HG03135 (cell line): ENCODE measurements around the gene ZKSCAN8.

Experiments used
- ATAC-seq: cut with Tn5 transposase; IDR thresholded peaks from one replicate; pipeline ENCODE4 v1.9.1; 2021; ENCODE audit warnings: mild to moderate bottlenecking, moderate library complexity; ENCODE audit not compliant: unreplicated experiment

ZKSCAN8 gene

GRCh38 chr6:28139860-28140543 lies 1.7 kb upstream of the ZKSCAN8 start:
- ATAC-seq = no peak

DNA sequence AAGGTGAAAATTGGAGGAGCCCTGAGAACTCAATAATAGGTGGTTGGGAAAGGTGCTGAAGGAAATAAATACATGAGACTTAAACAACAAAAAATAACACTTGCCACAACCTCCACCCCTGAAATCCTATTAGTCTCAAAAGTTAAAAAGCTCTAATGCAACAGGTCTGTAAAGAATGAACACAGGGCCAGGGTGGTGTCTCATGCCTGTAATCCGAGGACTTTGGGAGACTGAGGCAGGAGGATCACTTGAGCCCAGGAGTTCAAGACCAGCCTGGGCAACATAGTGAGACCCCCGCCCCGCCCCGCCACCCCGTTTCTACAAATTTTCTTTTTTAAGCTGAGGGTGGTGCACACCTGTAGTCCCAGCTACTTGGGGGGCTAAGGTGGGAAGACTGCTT lies 1.1 kb upstream of the ZKSCAN8 start:
- no peak for ATAC-seq

GRCh38 chr6:28142446-28142845 lies 763 bp downstream of the ZKSCAN8 start:
- no peak for ATAC-seq

DNA sequence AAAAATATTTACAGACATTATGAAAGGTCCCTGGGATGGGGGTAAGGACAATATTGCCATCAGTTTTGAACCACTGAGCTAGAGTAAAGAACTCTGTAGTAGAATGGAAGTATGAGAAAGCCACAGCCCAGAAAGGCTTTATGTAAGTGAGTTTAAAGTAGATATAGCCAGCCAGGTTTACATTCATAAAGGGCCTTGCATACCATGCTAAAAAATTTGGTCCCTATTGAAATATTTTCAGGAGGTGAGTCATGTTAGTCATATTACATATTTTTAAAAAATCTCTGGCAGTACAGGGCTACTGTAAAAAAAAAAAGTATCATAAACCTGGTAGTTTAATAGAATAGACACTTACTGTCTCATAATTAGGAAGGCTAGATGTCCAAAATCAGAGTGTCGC lies 3.5 kb downstream of the ZKSCAN8 start:
- ATAC-seq = no peak

DNA sequence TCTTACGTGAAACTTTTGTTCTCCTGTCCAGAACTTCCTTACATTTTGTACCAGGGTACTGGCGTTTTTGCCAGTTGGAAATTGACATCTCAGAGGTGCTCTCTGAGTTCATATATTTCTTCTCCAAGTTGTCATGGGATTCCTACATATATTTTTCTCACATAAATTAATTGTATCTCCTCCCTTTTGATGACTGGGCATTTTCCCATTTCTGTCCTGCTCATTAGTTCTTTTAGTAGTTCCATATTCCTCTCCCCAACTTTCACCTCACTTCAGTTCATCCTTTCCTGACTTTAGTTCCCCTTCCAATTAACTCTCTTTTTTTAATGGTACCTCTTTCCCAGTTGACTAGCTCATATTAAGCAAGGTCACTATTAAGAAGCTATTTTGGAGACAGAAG lies 10.8 kb downstream of the ZKSCAN8 start:
- ATAC-seq = no peak

GRCh38 chr6:28153546-28153945 lies 11.9 kb downstream of the ZKSCAN8 start:
- no peak for ATAC-seq

- ATAC-seq = no peak
Measured at GRCh38 chr6:28154357-28154756, 12.7 kb downstream of the ZKSCAN8 start.

DNA sequence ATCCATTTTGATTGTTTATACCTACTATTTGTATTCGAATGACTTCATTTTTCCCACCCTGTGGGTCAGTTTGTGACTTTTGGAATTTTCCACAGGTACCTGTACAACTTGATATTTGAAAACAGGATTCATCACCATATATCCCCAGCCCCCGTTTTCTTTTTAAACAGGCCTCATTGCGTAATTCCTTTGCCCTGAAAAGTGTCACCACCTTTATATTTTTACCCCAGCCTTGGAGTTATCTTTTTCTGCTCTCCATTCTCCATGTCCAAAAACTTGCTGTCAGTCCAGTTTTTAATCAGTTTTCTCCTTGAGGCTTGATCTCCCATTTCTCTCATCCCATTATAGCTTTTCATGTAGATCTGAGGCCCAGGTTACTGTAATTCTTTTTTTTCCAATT lies 16.6 kb downstream of the ZKSCAN8 start:
- ATAC-seq = no peak

GRCh38 chr6:28159029-28159607 lies 17.4 kb downstream of the ZKSCAN8 start:
- no peak for ATAC-seq

- ATAC-seq = no peak
Measured at GRCh38 chr6:28160233-28160632, 18.6 kb downstream of the ZKSCAN8 start.

DNA sequence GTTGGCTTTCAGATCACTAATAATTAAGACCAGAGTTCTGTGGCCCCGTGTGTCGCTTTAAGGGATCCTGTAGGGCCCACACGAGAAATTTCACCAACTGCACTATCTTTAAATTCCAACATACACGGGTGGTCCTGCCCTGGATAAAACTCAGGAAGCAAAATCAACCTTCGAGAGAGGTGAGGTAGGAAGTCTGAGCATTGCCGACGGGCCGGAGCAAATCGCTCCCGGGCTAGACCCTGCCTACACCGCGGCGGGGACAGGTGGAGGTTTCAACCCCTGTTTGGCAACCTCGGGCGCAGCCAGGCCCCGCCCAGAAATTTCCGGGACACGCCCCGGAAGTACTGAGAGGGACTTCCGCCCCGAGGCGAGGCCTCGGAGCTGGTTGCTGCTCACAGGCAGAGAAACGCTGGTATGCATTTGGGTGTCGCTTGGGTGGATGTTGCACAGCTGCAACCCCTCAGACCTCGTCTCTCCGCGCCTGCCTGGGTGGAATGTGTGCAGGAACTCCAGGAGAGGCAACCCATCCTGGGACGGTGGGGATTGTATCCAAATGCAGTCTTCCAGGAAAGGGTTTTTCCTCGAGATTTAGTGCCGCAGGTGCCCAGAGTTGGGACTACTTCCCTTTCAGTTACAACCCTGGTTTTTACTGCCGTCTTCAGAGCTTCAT lies 19.9 kb downstream of the ZKSCAN8 start:
- peak; percentile 95 for ATAC-seq

GRCh38 chr6:28165563-28165962 lies 23.9 kb downstream of the ZKSCAN8 start:
- ATAC-seq = no peak

DNA sequence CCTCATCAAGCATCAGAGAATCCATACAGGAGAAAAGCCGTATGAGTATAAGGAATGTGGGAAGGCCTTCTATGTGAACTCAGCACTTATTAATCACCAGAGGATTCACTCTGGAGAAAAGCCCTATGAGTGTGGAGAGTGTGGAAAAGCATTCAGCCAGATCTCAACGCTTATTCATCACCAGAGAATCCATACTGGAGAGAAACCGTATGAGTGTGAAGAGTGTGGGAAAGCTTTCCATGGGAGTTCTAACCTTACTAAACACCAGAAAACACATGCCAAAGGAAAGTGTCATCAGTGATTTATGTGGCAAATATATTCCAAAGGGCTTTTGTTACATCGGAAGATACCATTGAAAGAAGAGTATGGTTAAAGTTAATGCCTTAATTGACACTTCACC lies 25.4 kb downstream of the ZKSCAN8 start:
- no peak for ATAC-seq

DNA sequence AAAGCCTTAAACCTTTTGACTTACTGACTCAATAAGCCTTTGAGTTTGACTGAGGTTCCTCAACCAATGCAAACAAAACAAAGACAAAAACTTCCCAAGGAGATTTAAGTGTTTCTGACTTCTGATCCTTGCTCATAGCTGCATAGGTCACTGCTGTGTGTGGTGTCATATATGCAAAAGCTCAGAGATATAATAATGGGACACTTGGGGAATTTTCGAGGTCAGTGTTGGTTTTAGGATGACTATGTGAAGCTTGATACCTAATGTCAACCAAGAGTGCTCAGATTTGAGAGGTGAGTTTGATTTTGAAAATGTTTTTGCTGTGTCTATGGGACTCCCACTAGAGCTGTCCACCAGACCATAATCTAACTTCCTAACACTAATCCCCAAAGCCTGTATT lies 26.2 kb downstream of the ZKSCAN8 start:
- no peak for ATAC-seq

DNA sequence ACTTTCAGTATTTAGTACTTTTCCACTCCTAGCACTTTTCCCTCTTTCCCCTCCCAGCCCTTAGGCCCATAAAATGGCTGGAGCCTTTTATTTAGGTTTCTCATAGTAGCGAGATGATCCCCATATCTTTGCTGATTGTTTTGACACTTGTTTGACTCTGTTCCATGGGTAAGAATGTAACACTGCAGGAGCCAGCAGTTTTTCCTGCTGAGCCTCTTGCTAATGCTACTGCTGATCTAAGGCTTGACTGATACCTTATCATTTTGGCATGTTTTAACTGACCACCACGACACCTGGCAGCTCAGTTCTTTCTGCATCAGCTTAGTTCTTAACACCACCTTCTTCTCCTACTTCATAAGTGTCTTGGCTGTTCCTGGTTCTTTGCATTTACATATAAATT lies 29.6 kb downstream of the ZKSCAN8 start:
- no peak for ATAC-seq

DNA sequence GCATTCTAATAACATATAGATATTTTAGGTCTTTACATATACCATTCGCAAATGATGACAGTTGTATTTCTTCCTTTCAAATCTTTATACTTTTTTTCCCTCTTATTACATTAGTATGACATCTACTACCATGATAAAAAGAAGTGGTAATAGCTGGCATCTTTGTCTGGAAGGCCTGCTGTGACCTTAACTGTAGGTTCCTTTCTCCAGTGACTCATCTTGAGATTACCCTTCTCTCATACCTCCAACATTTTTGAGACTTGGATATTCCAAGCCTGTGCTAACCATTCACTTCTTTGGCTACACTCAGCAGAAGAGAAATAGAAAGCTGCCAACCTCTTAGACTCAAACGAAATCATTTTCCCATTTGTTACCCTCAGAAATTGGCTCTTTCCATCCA lies 30.3 kb downstream of the ZKSCAN8 start:
- no peak for ATAC-seq

GRCh38 chr6:28176373-28176772 lies 34.7 kb downstream of the ZKSCAN8 start:
- ATAC-seq = no peak

DNA sequence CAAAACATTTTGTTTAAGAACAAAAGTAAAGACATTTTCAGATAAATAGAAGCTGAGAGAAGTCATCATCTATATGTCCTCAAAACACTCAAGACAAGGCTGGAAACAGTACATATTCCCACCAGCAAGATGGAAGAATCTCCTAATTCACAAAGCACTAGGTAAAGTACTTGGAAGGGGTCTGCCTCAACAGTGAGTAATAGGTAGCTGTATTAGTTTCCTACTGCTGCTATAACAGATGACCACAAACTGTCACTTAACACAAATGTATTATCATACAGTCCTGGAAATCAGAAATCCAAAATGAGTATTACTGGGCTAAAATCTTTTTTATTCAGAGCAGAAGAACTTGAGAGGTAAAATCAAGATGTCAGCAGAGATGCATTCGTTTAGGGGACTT lies 40.6 kb downstream of the ZKSCAN8 start:
- no peak for ATAC-seq

DNA sequence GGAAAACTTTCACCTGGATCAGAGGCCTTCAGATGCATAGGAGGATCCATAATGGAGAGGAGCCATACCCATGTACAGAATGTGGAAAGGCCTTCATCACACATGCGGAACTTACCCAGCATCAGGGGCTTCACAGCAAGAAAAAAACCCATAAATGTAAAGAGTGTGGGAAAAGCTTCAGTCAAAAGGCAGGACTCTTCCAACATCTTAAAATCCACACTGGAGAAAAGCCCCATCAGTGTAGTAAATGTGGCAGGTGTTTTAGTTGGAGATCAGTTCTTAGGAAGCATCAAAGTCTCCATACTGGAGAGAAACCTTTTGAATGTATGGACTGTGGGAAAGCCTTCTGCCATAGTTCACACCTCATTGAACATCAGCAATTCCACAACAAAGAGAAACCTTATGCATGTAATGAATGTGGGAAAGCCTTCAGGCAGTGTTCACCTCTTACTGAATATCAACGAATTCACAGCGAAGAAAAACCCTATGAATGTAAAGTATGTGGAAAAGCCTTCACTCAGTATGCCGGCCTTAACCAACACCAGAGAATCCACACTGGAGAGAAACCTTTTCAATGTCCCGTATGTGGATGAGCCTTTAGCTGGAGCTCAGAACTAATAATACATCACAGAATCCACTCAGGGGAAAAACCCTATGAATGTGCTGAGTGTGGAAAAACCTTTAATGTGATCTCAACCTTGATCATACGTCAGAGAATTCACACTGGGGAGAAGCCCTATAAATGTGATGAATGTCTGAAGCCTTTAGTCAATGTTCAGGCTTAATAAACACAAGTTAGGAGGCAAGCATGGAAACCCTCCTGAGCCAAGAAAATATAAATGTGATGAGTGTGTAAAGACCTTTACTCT lies 46.7 kb downstream of the ZKSCAN8 start:
- ATAC-seq = no peak

DNA sequence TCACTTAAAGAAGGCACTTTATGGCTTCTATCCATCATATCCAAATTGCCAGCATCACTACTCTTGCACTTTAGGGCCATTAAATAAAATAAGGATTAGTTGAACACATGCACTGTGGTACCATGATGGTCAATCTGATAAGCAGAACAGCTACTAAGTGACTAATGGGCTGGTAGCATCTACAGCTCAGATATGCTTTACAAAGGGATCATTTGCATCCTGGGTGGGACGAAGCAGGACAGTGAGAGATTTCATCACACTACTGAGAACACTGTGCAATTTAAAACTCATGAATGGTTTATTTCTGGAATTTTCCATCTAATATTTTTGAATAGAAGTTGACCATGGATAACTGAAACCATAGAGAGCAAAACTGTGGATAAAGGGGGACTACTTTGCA lies 58.3 kb downstream of the ZKSCAN8 start:
- no peak for ATAC-seq

- no peak for ATAC-seq
Measured at GRCh38 chr6:28203201-28203600, 61.5 kb downstream of the ZKSCAN8 start.

- no peak for ATAC-seq
Measured at GRCh38 chr6:28205879-28206278, 64.2 kb downstream of the ZKSCAN8 start.
